ENCODE results near the gene CMTM8.

DNA sequence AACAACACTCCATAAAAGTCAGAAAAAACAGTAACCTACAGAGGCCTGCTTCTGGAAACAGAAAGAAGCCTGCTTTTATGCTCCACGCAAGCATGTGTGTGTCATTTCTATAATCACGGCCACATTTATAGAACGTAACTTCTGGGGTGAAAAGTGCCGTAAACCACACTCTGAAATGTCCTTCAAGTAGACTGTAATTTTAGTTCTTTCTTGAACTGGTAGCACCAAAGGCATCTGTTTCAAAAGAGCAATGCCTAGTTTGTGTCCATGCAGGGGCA is 133.7 kb downstream of the CMTM8 start:
- TF ChIP-seq POLR2A (IDR thresholded peaks at IDR 0.05; ENCODE audit: low read length) (no peak), GATA1 (IDR thresholded peaks at IDR 0.05; ENCODE audit: low read depth, low read length) (no peak)
